H1 (cell line): ENCODE results near the gene ELMO1. TPM values are rescaled to one million over a fixed set of nuclear protein-coding genes. Genes with fewer than 3 reads are reported as not detected.

Source experiments
- CTCF ChIA-PET: fragments of 300-600 bp; sonication (Branson Sonifier 250); formaldehyde crosslinking; loops from one replicate; lab custom pipeline; 2021; ENCODE audit not compliant: partially characterized antibody; lab: Charles Lee
- POLR2A ChIA-PET: fragments of 300-600 bp; sonication (Branson Sonifier 250); formaldehyde crosslinking; loops from one replicate; lab custom pipeline; 2021; ENCODE audit warnings: inconsistent platforms; ENCODE audit not compliant: partially characterized antibody; lab: Charles Lee
- DNase-seq, 2 experiments: peaks; one replicate each; pipeline versions ENCODE4 v3.0.0 to v3.0.0-alpha.2; 2010 to 2022; ENCODE audit warnings: low spot score in 2 of 2, low read depth in 1 of 2, mixed read lengths in 1 of 2
- FAIRE-seq: peaks from 2 replicates; lab custom pipeline; 2011; peaks lifted over from hg19 to GRCh38; lab: Jason Lieb, UNC
- H2AFZ ChIP-seq: 2 replicates; pipeline ENCODE4 v1.8.1; 2012; ENCODE audit warnings: low read length, inconsistent platforms
- H2AK5ac ChIP-seq: 2 replicates; pipeline ENCODE4 v1.6.1; 2013; ENCODE audit warnings: low read depth, low read length
- H2BK120ac ChIP-seq: replicated peaks from 2 replicates; pipeline ENCODE3; 2013; ENCODE audit warnings: low read depth, low read length, inconsistent platforms
- H2BK12ac ChIP-seq: 2 replicates; pipeline ENCODE4 v1.6.1; 2013; ENCODE audit warnings: low read depth, low read length
- H2BK15ac ChIP-seq: 2 replicates; pipeline ENCODE4 v1.6.1; 2013; ENCODE audit warnings: low read length
- H2BK20ac ChIP-seq: 2 replicates; pipeline ENCODE4 v1.6.1; 2013; ENCODE audit warnings: low read length
- H2BK5ac ChIP-seq: 2 replicates; pipeline ENCODE4 v1.6.1; 2013; ENCODE audit warnings: low read depth, low read length
- H3K14ac ChIP-seq: 2 replicates; pipeline ENCODE4 v1.6.1; 2013; ENCODE audit warnings: inconsistent platforms; ENCODE audit not compliant: insufficient read length
- H3K18ac ChIP-seq: 2 replicates; pipeline ENCODE4 v1.6.1; 2013; ENCODE audit warnings: low read length; ENCODE audit errors: extremely low read depth
- H3K23ac ChIP-seq: 2 replicates; pipeline ENCODE4 v1.6.1; 2013; ENCODE audit warnings: inconsistent platforms; ENCODE audit not compliant: insufficient read length
- H3K23me2 ChIP-seq: 2 replicates; pipeline ENCODE4 v1.6.1; 2013; ENCODE audit warnings: low read depth, low read length
- H3K27ac ChIP-seq: 2 replicates; pipeline ENCODE4 v1.6.1; 2011; ENCODE audit warnings: low read depth, low read length, inconsistent platforms
- H3K27me3 ChIP-seq, 4 experiments: replicated peaks in 1 of 4; 1 replicate in 1 of 4; 2 replicates in 3 of 4; pipeline versions ENCODE4 v1.6.1 to v1.8.1; 2011 to 2013; ENCODE audit warnings: low read length in 3 of 4, mild to moderate bottlenecking in 3 of 4, inconsistent platforms in 2 of 4, mixed read lengths in 2 of 4, moderate library complexity in 1 of 4; ENCODE audit not compliant: control insufficient read depth in 3 of 4, insufficient read depth in 3 of 4; ENCODE audit errors: extremely low read depth in 1 of 4
- H3K36me3 ChIP-seq, 4 experiments: 2 replicates each; pipeline versions ENCODE4 v1.6.1 to v1.8.1; 2011 to 2013; ENCODE audit warnings: mild to moderate bottlenecking in 4 of 4, low read length in 3 of 4, moderate library complexity in 2 of 4, control low read depth in 1 of 4, inconsistent platforms in 1 of 4; ENCODE audit not compliant: insufficient read depth in 4 of 4, control insufficient read depth in 2 of 4
- H3K4ac ChIP-seq: replicated peaks from 2 replicates; pipeline ENCODE3; 2013; ENCODE audit warnings: low read length, low read depth, mixed read lengths, inconsistent platforms; ENCODE audit not compliant: insufficient read length
- H3K4me1 ChIP-seq, 4 experiments: replicated peaks in 1 of 4; 1 replicate in 1 of 4; 2 replicates in 3 of 4; pipeline versions ENCODE4 v1.6.1 to v1.8.1; 2011 to 2013; ENCODE audit warnings: low read length in 3 of 4, inconsistent platforms in 2 of 4, mixed read lengths in 1 of 4; ENCODE audit not compliant: insufficient read depth in 4 of 4, control insufficient read depth in 3 of 4
- H3K4me2 ChIP-seq, 2 experiments: 2 replicates each; pipeline versions ENCODE4 v1.6.1 to v1.8.1; 2011 to 2013; ENCODE audit warnings: low read depth in 2 of 2, low read length in 2 of 2, control low read depth in 1 of 2, inconsistent platforms in 1 of 2, mild to moderate bottlenecking in 1 of 2; ENCODE audit not compliant: insufficient read depth in 1 of 2
- H3K4me3 ChIP-seq, 4 experiments: fragments of 200-600, 300-600 bp in 1 of 4; sonication (generic), shearing (Covaris generic), sonication (Bioruptor Twin) in 1 of 4; 2 replicates each; pipeline versions ENCODE4 v1.5.1 to v1.8.1; 2011 to 2016; ENCODE audit warnings: low read length in 4 of 4, low read depth in 3 of 4, control low read depth in 2 of 4, inconsistent platforms in 2 of 4, mild to moderate bottlenecking in 2 of 4, mixed read lengths in 1 of 4, moderate library complexity in 1 of 4; ENCODE audit not compliant: insufficient read depth in 2 of 4; ENCODE audit errors: extremely low read depth in 1 of 4
- H3K56ac ChIP-seq: replicated peaks from 2 replicates; pipeline ENCODE3; 2013; ENCODE audit warnings: low read depth, mild to moderate bottlenecking, mixed read lengths, low read length, inconsistent platforms; ENCODE audit not compliant: insufficient read length
- H3K79me1 ChIP-seq: 2 replicates; pipeline ENCODE4 v1.6.1; 2013; ENCODE audit warnings: low read depth, low read length, control low read depth
- H3K79me2 ChIP-seq, 2 experiments: 2 replicates each; pipeline versions ENCODE4 v1.6.1 to v1.8.1; 2012 to 2013; ENCODE audit warnings: low read length in 2 of 2, mild to moderate bottlenecking in 2 of 2, inconsistent platforms in 1 of 2; ENCODE audit not compliant: insufficient read depth in 2 of 2, control insufficient read depth in 1 of 2
- H3K9ac ChIP-seq, 4 experiments: replicated peaks in 1 of 4; 1 replicate in 1 of 4; 2 replicates in 3 of 4; pipeline versions ENCODE4 v1.6.1 to v1.8.1; 2011 to 2013; ENCODE audit warnings: low read depth in 3 of 4, low read length in 3 of 4, control low read depth in 2 of 4, mild to moderate bottlenecking in 2 of 4, moderate library complexity in 2 of 4, inconsistent platforms in 1 of 4; ENCODE audit errors: extremely low read depth in 1 of 4
- H3K9me3 ChIP-seq, 2 experiments: 2 replicates each; pipeline versions ENCODE4 v1.6.1 to v1.8.1; 2012 to 2013; ENCODE audit warnings: mild to moderate bottlenecking in 2 of 2, moderate library complexity in 2 of 2, control low read depth in 1 of 2, inconsistent platforms in 1 of 2, low read depth in 1 of 2, low read length in 1 of 2, mixed read lengths in 1 of 2; ENCODE audit not compliant: insufficient read depth in 2 of 2
- H4K20me1 ChIP-seq, 2 experiments: replicated peaks in 1 of 2; 2 replicates each; pipeline versions ENCODE3 to v1.8.1; 2011 to 2013; ENCODE audit warnings: inconsistent platforms in 2 of 2, low read length in 2 of 2, mild to moderate bottlenecking in 1 of 2; ENCODE audit not compliant: insufficient read depth in 2 of 2, control insufficient read depth in 1 of 2
- H4K5ac ChIP-seq: 2 replicates; pipeline ENCODE4 v1.6.1; 2013; ENCODE audit warnings: low read length, low read depth, mixed read lengths, inconsistent platforms; ENCODE audit not compliant: insufficient read length
- H4K8ac ChIP-seq: 2 replicates; pipeline ENCODE4 v1.8.0; 2013; ENCODE audit warnings: mild to moderate bottlenecking, moderate library complexity, low read length, inconsistent platforms; ENCODE audit not compliant: insufficient read depth; ENCODE audit errors: extremely low read depth
- H4K91ac ChIP-seq: replicated peaks from 2 replicates; pipeline ENCODE3; 2013; ENCODE audit warnings: low read length, mixed read lengths, inconsistent platforms; ENCODE audit not compliant: insufficient read length
- BCL11A ChIP-seq, 2 experiments: IDR thresholded peaks; one replicate each; pipeline ENCODE4 v1.6.1; 2011; ENCODE audit warnings: low read depth in 2 of 2, low read length in 2 of 2, mild to moderate bottlenecking in 2 of 2
- HDAC6 ChIP-seq: IDR thresholded peaks from one replicate; pipeline ENCODE4 v1.7.1; 2012; ENCODE audit warnings: low read depth, mild to moderate bottlenecking, inconsistent platforms, low read length, moderate library complexity
- RAD21 ChIP-seq, 2 experiments: IDR thresholded peaks in 1 of 2; conservative IDR thresholded peaks in 1 of 2; 2 replicates each; pipeline ENCODE4 v1.6.1; 2011; ENCODE audit warnings: low read depth in 2 of 2, low read length in 2 of 2, improper control_type of control experiment in 1 of 2, inconsistent platforms in 1 of 2, mild to moderate bottlenecking in 1 of 2, moderate library complexity in 1 of 2
- RBBP5 ChIP-seq: IDR thresholded peaks from 2 replicates; pipeline ENCODE4 v1.7.1; 2012; ENCODE audit warnings: low read depth, mild to moderate bottlenecking, inconsistent platforms, low read length, moderate library complexity, borderline replicate concordance
- TEAD4 ChIP-seq: IDR thresholded peaks from 2 replicates; pipeline ENCODE4 v1.6.1; 2012; ENCODE audit warnings: low read depth, low read length, inconsistent platforms, mixed read lengths
- WGBS, 2 experiments: shearing (Covaris generic) in 1 of 2; methylation state at CpG; one replicate each; pipeline versions ENCODE4 v1.1.6 to v1.1.7; 2013 to 2015; ENCODE audit warnings: low lambda C conversion rate in 2 of 2, mixed read lengths in 2 of 2, inconsistent platforms in 1 of 2, low coverage in 1 of 2, missing lambda C conversion rate in 1 of 2; ENCODE audit not compliant: insufficient replicate concordance in 2 of 2, insufficient coverage in 1 of 2, insufficient read length in 1 of 2; ENCODE audit errors: extremely low coverage in 1 of 2, missing lambda C conversion rate in 1 of 2; 5-methylcytosine and 5-hydroxymethylcytosine counted together
- polyA plus RNA-seq, 7 experiments: library from polyadenylated mRNA; depleted of rRNA in 3 of 7; stranded (reverse) in 5 of 7; unstranded in 2 of 7; fragments of >200 nt in 5 of 7; fragments of 200-250 nt in 2 of 7; gene quantifications; 1 replicate in 5 of 7; 2 replicates in 1 of 7; 4 replicates in 1 of 7; pipeline versions ENCODE4 v1.2.1 to v1.2.3, GENCODE V29; 2011 to 2013; ENCODE audit warnings: missing spikeins in 2 of 7, mixed read lengths in 2 of 7
- total RNA-seq: library from RNA; stranded (reverse); fragmentation: NEBNext Ultra II Directional; extraction: Animal tissue kit (Norgen Biotek cat#: 25700); gene quantifications from 2 replicates; pipeline ENCODE4 v1.2.1, GENCODE V29; 2021

Gene ELMO1
- total and polyA plus RNA-seq, 2 of the 8 experiments (the other 6 are each of a cell fraction or from before 2014, with no cell fraction given), result 18.4 to 21.0 TPM

DNA sequence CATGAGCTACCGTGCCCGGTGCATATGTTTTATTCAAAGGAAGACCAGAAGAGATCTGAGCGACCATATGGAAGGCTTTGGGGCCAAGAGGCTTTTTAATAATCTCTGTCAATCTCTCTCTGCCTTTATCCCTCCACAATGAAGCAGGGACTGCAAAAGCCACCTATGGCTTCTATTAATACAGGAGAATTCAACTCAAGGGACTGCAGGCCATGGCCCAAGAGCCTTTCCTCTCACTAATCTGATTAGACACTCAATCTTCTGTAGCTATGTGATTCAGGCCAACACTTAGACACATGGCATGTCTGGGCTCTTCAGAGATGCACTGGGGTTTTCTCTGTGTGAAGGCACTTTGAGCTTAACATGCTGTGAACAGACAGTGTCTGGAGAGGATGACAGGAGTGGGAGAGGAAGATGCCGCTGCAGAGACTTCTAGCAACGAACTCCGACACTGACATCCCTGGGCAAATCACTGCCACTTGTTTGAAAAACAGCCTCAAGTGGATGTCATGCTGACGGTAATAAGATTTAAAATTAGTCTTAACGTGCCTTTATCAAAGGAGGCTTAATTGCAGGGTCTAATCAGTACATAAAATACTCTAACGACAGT is 609.9 kb downstream of the ELMO1 start:
- H2BK20ac ChIP-seq, result no peak overlapping the region
- H4K20me1 ChIP-seq, result no peaks in the 10 kb centered on the region
- H4K8ac ChIP-seq, result no peak overlapping the region
- no peaks in the 10 kb centered on the region for H3K27me3 ChIP-seq
- H3K4me3 ChIP-seq, result no peak overlapping the region
- H3K23ac ChIP-seq, result no peak overlapping the region
- H3K9me3 ChIP-seq, result no peaks in the 10 kb centered on the region
- no peak overlapping the region for H3K18ac ChIP-seq
- H3K79me1 ChIP-seq, result no peaks in the 10 kb centered on the region
- no peak overlapping the region for H3K9ac ChIP-seq
- WGBS, 2 experiments, result 93% methylated on average over 9 of the region's 9 CpGs; no CpG with 5 or more reads in 1 of the 2 experiments
- H3K56ac ChIP-seq, result no peak overlapping the region
- ChIA-PET POLR2A (interaction anchor here (0.6 kb wide), 1 partner anchor 1879 kb away, joined by 3 read pairs; no protein-coding TSS in a partner anchor), CTCF (interaction anchor here (0.6 kb wide), 1 partner anchor 187 kb away, joined by 3 read pairs; no protein-coding TSS in a partner anchor)
- DNase-seq (no peak), FAIRE-seq (no peak)
- H3K4ac ChIP-seq, result no peak overlapping the region
- H2AFZ ChIP-seq, result no peak overlapping the region
- no peak overlapping the region for H3K27ac ChIP-seq
- no peak overlapping the region for H4K91ac ChIP-seq
- H2BK120ac ChIP-seq, result no peak overlapping the region
- H4K5ac ChIP-seq, result no peak overlapping the region
- H2AK5ac ChIP-seq, result no peak overlapping the region
- H3K4me1 ChIP-seq, result no peaks in the 10 kb centered on the region
- H2BK12ac ChIP-seq, result no peak overlapping the region
- no peak overlapping the region for H3K14ac ChIP-seq
- TF ChIP-seq BCL11A (IDR thresholded peaks at IDR 0.05; ENCODE audit: low read depth in 2 of 2, low read length in 2 of 2) (no peak), RBBP5 (no peak), RAD21 (IDR thresholded peaks at IDR 0.05 in 1 of 2, conservative IDR thresholded peaks at IDR 0.05 in 1 of 2; ENCODE audit: low read depth in 2 of 2, low read length in 2 of 2) (no peak), TEAD4 (no peak), HDAC6 (no peak)
- H2BK5ac ChIP-seq, result no peak overlapping the region
- no peaks in the 10 kb centered on the region for H3K36me3 ChIP-seq
- H2BK15ac ChIP-seq, result no peak overlapping the region
- H3K79me2 ChIP-seq, result no peaks in the 10 kb centered on the region
- H3K23me2 ChIP-seq, result no peaks in the 10 kb centered on the region
- no peak overlapping the region for H3K4me2 ChIP-seq
